Measurements from ENCODE around the gene MTIF3.

DNA sequence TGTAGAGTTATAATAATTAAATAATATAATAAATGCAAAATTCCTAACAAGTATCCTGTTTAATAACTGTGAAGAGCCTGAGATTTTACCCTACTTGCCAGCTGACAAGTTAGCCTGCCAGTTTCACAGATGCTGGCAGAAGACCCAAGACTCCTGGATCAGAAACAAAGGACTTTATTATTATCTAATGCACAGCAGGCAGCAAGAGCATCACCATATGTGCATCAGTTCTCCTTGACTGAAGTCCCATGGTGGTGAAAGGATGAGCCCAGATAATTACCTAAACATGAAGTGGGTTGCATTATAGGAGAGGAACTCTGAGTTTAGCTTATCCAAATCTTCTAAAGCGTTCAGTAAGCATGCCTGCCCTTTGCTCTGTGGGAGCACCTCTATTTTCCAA, 39.1 kb upstream of the MTIF3 start:
- TF ChIP-seq CTCF (conservative IDR thresholded peaks at IDR 0.05 in 1 of 2, IDR thresholded peaks at IDR 0.05 in 1 of 2; ENCODE audit: extremely low read depth in 1 of 2, insufficient read depth in 1 of 2, low read depth in 1 of 2, low read length in 2 of 2): no peak
- no peak for TF ChIP-seq EZH2 (IDR thresholded peaks at IDR 0.05; ENCODE audit: borderline replicate concordance, low read length)
